Glomerular endothelial cell (primary cell): ENCODE results near the gene SUPT4H1. TPM values are rescaled to one million over a fixed set of nuclear protein-coding genes. Genes with fewer than 3 reads are reported as not detected.

Experiments
- DNase-seq: peaks from one replicate; pipeline ENCODE4 v3.0.0-alpha.2; 2011; ENCODE audit warnings: low read depth, low spot score; ENCODE audit errors: extremely low read depth
- total RNA-seq: library from RNA; depleted of rRNA; stranded (reverse); fragments of >200 nt; gene quantifications from 2 replicates; pipeline ENCODE4 v1.2.3, GENCODE V29; 2015

SUPT4H1 gene
- total RNA-seq, 1 donor from 2014 or later, result 45.0 TPM

GRCh38 chr17:58321571-58322525 is 30.2 kb downstream of the SUPT4H1 start:
- DNase-seq, result no peak

DNA sequence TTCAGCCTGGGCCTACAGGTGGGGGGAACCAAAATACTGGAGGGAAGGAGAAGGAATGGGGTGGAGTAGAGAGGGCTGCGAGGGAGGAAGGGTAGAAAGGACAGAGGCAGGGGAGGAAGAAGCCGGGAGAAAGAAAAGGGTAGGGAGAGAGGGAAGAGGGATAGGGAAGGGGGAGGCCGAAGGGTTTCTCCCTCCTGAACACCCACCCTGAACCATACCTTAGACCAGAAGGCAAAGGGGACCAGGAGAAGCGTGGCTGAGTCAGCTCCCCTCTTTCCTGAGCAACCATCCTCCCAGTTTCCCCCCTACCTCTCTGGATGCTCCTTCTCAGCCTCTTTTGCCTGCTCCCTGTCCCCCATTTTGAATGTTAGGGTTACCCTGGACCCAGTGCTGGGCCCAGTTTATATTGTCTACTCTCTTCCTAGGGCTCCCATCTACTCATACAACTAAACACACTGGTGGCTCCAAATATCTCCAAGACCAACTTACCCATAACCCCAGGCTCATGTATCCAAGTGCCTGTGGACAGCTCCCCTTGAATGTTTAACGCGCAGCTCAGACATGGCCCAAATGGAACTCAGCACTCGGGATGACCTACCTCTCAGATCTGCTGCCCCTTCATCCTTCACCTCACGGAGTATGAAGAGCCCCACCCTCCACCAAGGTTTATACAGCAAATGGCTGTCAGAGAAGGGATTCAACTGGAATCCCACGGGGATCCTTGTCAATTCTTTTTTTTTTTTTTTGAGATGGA is 31.3 kb downstream of the SUPT4H1 start:
- DNase-seq, result no peak

DNA sequence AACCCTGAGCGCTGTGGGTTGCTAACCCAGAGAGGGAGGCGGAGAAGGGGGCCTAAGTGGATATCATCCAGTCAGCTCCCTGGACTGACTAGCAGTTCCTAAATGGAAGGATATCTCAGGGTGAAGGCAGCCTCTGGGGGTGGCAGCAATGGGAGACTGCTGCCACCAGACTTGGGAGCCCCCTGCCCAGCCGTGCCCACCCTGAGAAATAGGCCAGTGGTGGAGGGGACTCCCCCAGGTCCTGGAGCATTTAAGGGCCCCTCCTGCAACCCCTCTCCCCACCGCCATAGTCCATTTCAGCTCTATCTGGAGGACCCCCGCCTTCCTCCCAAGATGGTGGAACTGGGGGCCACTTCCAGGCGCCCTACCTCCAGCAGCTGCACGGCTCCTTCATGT is 31.8 kb downstream of the SUPT4H1 start:
- DNase-seq, result no peak

DNA sequence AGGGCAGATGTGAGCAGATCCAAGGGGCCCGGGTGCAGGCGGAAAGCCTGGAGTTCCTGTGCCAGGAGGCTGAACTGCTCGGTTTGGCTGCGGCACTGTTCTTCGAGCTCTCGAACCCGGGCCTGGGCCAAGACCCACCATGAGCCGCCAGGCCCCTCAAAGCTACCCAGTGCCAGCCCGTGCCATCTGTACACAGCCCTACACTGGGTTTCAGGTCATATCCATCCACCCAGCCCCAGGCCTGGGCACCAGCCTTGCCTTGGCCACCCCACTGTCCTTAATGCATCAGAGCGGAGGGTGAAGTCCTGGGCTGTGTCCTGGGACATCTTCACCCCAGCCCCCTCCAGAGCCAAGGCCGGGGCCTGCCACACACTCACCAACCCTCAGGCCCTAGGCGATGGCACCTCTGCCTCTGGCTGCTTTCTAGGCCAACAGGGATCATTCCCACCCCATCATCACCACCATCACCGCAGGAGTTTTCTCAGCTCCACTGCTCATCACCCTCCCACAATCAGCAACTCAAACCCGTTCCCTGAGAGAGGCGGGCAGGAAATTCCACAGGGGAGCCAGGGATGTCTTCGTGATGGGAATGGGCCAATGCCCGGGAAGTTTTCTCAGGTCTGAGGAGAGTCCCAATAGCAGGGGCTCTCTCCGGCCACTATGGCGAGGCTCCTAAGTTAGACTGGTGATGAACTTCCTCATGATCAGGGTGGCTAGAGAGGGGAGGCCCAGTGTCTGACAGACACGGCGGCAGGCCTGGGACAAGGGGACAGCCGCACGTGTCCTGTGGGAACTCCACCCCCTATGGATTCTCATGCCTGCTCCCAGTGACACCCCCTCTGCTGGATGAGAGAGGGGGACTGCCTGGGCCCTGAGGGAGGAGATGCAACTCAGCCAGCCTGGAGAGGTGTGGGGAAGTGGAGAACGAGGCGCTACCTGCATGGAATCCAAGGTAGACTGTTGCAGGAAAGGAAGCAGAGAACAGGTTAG is 32.5 kb downstream of the SUPT4H1 start:
- DNase-seq, result no peak

- no peak for DNase-seq
Observed at GRCh38 chr17:58318627-58319172, 33.3 kb downstream of the SUPT4H1 start.

DNA sequence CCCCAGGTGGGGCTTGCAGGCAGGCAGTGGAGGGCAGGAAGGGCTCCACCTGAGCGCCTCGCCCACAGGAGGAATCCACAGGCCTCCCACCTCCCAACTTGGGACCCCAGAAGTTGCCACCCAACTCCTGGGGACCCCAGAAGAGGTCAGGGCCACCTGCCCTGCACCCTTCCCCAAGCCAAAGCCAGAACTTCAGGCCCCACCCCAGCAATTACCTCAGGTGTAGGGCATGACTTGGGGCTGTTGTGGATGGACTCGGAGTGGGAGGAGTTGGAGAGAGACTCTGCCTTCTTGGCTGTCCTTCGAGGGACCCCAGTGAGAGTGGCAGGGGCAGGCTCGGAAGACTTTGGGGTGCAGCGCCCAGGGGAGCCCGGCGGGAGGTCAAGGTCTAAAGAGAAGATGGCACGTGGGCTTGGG is 33.9 kb downstream of the SUPT4H1 start:
- DNase-seq, result no peak

GRCh38 chr17:58317421-58318064 is 34.5 kb downstream of the SUPT4H1 start:
- DNase-seq, result no peak

DNA sequence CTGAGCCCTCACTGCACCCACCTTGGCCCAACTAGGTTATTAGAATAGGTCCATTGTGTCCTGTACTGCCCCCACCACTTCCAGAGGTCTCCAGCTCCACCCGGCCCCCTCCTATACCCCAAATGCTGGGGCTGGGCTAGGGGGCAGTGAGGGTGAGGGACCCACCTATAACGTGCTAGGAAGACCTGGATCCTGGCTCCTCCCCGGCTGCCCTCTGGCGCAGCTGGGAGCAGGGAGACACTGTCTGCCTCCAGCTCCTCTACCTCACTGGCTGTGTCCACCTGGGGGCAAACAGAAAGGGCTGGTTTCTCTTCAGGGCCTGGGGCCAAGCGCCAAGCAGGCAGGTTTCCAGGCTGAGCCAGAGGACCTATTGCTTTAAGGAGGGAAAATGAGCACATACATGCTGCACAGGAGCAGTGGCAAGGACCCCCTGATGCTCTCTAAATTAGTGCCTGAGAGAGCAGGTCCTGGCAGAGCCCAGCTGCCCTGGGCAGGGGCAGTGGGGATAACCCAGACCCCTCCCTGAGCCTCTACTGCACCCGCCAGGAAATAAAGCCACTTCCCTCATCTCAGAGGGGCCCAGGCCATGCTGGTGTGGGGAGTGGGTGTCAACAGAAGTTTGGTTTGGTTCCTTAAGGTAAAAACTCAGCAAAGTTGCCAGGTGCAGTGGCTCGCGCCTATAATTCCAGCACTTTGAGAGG is 35.6 kb downstream of the SUPT4H1 start:
- no peak for DNase-seq

- DNase-seq, result no peak
Observed at GRCh38 chr17:58315750-58316149, 36.3 kb downstream of the SUPT4H1 start.

GRCh38 chr17:58315281-58315711 is 36.7 kb downstream of the SUPT4H1 start:
- DNase-seq, result no peak

DNA sequence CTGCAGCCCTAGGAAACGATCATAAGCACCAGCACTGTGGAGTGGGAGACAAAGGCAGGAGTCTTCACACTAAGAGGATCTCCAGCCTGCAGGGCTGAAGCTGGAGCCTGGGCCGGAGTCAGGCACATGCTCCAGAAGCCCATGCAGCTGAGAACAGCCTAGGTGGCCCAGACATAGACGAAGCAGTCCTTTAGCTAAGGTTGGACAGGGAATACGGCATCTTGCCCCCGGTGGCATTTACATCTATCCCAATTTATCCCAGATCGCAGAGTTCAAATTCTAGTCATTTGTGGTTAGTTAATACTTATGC is 37.3 kb downstream of the SUPT4H1 start:
- no peak for DNase-seq

DNA sequence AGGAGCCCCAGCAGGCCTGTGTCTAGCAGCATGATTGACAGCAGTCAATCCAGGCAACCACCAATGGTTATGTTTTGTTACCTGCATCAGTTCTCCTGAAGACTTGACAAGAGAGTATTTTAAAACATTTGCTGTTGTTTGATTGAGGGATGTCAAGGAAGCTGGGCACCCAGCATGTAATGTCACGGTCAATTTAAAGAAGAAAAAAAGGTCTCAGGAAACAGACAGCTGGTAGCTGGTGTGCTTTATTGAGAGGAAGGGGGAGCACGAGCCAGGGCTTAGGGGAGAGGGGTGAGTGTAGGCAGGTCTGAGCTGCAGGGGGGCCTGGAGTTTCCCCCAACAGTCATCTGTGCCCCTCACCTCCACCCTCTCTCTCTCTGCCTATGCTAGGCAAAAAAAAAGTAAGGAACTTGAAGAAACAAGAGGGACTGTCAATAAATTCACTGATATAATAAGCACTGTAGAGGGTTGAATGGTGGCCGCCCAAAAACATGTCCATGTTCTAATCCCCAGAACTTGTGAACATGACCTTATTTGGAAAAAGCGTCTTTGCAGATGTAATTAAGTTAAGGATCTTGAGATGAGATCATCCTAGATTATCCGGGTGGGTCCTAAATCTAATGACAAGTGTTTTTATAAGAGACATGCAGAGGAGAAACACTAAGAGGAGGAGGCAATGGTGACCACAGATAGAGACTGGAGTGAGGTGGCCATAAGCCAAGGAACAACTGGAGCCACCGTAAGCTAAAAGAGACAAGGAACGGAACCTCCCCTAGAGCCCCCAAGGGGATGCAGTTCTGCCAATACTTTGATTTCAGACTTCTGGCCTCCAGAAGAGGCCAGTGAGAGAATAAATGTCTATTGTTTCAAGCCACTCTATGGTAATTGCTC is 37.9 kb downstream of the SUPT4H1 start:
- no peak for DNase-seq

DNA sequence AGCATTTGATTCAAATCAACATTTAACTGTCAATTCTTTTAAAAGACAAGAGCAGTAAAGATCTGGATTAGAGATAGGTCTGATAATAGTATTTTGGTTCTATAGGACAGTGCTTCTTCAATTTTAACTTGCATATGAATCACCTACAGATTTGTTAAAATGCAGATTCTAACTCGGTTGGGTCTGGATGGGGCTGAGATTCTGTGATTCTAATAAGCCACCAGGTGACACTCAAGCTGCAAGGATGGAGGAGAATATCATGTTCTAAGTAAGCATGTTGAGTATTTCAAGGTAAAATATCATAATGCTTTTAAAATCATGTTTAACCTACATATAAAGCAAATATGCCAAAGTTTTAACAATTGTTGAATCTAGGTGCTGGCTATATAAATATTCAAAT is 39.2 kb downstream of the SUPT4H1 start:
- DNase-seq, result no peak

DNA sequence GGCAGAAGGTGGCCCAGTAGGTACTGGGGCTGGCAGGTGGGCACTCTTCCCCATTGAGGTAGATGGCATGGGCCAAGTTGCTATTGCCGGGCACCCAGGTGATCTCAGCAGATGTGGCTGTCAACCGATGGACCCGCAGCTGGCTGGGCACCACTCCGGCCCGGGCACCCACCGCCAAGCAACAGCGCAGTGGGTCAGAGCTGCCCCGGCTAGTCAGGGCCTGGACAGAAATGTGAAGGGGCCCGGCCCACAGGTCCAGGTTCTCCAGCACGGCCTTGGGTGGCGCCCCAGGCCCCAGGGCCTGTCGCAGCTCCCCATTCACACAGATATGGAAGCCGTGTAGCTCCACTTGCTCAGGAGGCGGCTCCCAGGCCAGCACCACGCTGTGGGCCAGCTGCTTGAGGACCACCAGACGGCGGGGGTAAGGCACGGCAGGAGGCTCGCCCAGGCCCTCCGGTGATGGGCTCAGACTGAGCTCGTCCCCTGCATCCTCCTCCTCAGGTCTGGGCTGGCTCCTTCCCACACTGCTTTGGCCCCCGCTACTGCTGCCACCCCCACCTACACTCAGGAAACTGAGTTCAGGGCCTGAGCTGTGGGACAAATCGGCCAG is 39.9 kb downstream of the SUPT4H1 start:
- no peak for DNase-seq

DNA sequence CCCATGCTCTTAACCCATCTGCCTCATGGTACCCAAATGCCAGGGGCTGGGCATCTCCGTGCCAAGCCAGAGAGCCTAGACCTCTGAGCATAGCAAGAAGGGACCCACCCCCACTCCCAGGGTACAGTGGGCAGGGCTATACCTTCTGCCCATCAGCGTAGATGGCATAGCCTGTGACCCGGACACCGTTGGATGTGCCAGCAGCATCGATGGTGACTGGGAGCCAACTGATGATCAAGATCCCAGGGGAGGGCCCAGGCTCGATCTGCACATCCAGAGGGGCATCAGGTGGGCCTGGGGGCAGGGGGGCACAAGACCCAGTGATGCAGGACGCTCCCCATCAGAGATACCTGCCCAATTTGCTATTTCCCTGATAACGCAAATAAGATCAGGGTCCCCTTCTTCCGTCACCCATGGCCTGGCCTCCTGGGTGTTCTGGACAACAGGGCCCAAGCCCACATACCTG is 40.5 kb downstream of the SUPT4H1 start:
- no peak for DNase-seq

GRCh38 chr17:58310511-58311428 is 41.2 kb downstream of the SUPT4H1 start:
- DNase-seq, result no peak

GRCh38 chr17:58309918-58310259 is 42.1 kb downstream of the SUPT4H1 start:
- no peak for DNase-seq
